Measurements from ENCODE around the gene BBS4.

DNA sequence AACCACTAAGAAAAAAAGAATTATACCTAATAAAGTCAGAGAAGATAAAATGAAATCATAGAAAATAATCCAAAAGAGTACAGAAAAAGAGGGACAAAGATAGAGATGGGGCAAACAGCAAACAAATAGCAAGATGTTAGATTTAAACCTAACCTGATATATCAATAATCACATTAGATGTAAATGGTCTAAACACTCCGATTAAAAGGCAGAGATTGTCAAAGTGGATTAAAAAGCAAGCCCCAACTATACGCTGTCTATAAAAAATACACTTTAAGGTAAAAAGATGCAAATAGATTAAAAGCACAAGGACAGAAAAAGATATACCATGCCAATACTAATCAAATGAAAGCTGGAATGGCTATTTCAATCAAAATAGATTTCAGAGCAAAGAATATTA is 80.8 kb downstream of the BBS4 start:
- TF ChIP-seq, protein P1, sequence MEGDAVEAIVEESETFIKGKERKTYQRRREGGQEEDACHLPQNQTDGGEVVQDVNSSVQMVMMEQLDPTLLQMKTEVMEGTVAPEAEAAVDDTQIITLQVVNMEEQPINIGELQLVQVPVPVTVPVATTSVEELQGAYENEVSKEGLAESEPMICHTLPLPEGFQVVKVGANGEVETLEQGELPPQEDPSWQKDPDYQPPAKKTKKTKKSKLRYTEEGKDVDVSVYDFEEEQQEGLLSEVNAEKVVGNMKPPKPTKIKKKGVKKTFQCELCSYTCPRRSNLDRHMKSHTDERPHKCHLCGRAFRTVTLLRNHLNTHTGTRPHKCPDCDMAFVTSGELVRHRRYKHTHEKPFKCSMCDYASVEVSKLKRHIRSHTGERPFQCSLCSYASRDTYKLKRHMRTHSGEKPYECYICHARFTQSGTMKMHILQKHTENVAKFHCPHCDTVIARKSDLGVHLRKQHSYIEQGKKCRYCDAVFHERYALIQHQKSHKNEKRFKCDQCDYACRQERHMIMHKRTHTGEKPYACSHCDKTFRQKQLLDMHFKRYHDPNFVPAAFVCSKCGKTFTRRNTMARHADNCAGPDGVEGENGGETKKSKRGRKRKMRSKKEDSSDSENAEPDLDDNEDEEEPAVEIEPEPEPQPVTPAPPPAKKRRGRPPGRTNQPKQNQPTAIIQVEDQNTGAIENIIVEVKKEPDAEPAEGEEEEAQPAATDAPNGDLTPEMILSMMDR (conservative IDR thresholded peaks at IDR 0.05 in 1 of 2, IDR thresholded peaks at IDR 0.05 in 1 of 2; ENCODE audit: extremely low read depth in 1 of 2, insufficient read depth in 1 of 2, low read depth in 1 of 2, low read length in 2 of 2), result no peak
- no peak for TF ChIP-seq EZH2 (IDR thresholded peaks at IDR 0.05; ENCODE audit: borderline replicate concordance, low read length)

All from mammary epithelial cell (primary cell).